IPS DF 19.7 (cell line): ENCODE results near the gene PRR19.

Experiments
- DNase-seq: peaks from one replicate; pipeline ENCODE4 v3.0.0-alpha.2; 2013; ENCODE audit warnings: low read depth, low spot score

Gene PRR19

DNA sequence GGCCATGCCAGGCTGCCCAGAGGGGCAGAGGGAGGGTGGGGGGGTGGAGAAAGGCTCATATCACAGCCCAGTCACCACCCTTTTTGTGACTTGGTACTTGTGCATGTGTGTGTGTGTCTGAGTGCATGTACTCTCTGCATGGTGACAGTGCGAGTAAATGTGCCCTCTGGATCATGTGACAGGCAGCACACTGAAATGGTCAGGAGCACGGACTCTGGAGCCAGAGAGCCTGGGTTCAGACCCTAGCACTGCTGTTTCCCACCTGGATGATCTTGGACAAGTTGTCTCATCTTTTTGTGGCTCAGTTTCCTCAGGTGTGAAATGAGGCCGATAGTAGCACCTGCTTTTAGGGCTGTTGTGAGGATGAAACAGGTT is 30.9 kb upstream of the PRR19 start:
- DNase-seq, result no peak

DNA sequence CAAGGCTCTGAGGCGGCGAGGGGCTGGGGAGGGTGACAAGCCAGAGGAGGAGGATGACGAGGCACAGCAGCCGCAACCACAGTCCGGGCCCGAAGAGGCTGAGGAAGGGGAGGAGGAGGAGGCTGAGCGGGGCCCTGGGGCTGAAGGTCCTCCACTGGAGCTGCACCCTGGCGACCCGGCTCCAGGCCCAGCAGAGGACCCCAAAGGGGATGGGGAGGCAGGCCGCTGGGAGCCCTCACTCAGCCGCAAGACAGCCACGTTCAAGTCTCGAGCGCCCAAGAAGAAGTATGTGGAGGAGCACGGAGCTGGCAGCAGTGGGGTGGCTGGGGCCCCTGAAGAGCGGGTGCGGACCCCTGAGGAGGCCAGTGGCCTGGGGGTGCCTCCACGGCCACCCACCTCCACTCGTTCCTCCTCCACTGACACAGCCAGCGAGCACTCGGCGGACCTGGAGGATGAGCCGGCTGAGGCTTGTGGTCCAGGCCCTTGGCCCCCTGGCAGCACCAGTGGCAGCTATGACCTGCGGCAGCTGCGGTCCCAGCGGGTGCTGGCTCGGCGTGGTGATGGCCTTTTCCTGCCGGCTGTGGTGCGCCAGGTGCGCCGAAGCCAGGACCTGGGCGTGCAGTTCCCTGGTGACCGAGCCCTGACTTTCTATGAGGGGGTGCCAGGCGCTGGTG is 29.9 kb upstream of the PRR19 start:
- no peak for DNase-seq

DNA sequence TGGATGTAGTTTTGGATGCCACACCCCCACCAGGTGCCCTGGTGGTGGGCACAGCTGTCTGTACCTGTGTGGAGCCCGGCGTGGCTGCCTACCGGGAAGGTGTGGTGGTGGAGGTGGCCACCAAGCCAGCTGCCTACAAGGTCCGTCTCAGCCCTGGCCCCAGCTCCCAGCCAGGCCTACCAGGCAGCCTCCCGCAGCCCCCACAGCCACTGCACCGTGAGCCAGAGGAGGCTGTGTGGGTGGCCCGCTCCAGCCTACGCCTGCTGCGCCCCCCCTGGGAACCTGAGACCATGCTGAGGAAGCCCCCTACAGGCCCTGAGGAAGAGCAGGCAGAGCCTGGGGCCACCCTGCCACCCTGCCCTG is 29.4 kb upstream of the PRR19 start:
- no peak for DNase-seq

DNA sequence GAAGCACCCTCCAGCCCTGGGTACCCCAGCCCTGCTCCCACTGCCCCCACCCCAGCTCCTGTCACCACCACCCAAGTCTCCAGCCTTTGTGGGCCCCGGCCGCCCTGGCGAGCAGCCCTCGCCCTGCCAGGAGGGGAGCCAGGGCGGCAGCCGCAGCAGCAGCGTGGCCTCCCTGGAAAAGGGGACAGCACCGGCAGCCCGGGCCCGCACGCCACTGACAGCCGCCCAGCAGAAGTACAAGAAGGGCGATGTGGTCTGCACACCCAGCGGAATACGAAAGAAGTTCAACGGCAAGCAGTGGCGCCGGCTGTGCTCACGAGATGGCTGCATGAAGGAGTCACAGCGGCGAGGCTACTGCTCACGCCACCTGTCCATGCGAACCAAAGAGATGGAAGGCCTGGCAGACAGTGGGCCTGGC is 28.9 kb upstream of the PRR19 start:
- no peak for DNase-seq

DNA sequence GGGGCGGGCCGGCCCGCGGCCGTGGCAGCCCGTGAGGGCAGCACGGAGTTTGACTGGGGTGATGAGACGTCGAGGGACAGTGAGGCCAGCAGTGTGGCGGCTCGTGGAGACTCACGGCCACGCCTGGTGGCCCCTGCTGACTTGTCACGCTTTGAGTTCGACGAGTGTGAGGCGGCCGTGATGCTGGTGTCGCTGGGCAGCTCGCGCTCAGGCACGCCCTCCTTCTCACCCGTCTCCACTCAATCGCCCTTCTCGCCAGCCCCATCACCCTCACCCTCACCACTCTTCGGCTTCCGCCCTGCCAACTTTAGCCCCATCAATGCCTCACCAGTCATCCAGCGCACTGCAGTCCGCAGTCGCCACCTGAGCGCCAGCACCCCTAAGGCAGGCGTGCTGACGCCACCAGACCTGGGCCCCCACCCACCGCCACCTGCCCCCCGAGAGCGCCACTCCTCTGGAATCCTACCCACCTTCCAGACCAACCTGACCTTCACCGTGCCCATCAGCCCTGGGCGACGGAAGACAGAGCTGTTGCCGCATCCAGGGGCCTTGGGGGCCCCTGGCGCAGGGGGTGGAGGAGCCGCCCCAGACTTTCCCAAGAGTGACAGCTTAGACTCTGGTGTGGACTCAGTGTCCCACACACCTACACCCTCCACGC is 28.4 kb upstream of the PRR19 start:
- DNase-seq, result no peak

DNA sequence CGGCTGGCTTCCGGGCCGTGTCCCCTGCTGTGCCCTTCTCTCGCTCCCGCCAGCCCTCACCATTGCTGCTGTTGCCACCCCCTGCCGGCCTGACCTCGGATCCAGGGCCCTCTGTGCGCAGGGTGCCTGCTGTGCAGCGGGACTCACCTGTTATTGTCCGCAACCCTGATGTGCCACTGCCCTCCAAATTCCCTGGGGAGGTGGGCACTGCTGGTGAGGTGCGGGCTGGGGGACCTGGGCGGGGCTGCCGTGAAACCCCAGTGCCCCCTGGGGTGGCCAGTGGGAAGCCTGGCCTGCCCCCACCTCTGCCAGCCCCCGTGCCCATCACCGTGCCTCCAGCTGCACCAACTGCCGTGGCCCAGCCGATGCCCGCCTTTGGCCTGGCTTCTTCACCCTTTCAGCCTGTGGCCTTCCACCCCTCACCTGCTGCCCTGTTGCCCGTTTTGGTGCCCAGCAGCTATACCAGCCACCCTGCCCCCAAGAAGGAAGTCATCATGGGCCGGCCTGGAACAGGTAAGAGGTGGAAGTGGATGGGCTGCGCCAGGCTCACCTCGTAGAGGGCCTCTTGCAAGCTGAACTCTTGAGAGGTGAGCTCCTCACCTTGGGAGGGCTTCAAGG is 27.8 kb upstream of the PRR19 start:
- DNase-seq, result no peak

DNA sequence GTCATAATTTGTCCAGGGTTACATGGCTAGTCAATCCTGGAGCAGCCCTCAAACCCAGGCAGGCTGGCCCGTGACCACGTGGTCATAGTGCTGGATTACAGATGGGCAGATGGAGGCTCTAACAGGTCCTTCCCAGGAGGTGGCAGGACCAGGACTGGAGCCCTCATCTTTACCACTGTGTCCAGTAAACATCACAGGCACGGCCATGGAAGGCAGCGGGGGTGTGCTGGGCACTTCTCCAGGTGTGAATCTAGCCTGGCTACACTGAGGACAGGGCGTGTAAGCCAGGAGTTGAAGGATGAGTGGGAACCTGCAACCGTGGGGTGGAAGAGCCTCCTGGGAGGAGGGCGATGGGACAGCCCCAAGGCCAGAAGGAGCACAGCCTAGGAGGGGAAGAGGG is 26.8 kb upstream of the PRR19 start:
- DNase-seq, result no peak

DNA sequence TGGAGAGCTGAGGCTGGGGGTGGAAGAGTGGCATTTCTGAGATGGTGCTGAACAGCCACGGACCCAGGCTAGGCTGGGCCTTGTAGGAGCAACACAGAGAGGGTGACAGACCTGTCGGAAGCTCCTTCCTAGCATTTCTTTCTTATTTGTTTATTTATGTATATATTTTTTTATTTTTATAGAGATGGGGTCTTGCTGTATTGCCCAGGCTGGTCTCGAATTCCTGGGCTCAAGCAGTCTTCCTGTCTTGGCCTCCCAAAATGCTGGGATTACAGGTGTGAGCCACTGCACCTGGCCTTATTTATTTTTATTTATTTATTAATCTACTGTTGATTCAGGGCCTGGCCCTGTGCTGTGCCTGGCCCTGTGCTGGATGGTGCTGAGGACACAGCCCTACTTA is 26.4 kb upstream of the PRR19 start:
- DNase-seq, result no peak

DNA sequence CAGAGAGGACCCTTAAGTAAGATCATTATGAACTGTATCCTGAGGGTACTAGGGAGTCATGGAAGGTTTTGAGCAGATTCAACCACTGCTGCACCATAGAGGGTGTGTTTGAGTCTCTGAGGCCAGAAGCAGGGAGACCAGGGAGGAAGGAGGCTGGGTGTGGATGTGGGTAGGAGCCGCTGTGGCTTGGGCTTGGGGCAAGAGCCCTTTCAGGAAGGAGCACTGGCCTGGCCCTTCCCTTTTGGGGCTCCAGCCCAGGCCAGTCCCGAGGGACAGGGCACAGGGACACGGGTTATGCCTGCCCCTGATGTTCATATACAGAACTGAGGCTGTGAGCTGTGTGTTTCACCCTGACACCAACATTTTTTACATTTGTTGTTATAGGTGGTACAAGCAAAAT is 25.6 kb upstream of the PRR19 start:
- no peak for DNase-seq

DNA sequence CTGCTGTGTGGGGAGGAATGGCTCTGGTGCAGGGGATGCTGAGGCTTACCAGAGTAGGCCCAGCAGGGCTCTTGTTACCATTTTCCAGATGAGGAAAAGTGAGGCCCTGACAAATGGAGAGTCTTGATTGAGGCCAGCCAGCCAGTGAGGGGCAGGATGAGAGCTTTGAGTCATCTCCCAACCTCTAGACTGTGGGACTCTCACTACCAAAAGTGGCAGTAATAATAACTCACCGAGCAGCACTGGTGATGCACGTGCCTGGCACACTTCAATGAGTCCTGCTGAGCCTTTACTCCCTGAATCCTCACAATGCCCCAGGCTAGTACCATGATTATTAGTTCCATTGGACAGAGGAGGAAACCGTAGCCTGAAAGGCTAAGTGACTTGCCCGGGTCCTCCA is 25.1 kb upstream of the PRR19 start:
- DNase-seq, result no peak

DNA sequence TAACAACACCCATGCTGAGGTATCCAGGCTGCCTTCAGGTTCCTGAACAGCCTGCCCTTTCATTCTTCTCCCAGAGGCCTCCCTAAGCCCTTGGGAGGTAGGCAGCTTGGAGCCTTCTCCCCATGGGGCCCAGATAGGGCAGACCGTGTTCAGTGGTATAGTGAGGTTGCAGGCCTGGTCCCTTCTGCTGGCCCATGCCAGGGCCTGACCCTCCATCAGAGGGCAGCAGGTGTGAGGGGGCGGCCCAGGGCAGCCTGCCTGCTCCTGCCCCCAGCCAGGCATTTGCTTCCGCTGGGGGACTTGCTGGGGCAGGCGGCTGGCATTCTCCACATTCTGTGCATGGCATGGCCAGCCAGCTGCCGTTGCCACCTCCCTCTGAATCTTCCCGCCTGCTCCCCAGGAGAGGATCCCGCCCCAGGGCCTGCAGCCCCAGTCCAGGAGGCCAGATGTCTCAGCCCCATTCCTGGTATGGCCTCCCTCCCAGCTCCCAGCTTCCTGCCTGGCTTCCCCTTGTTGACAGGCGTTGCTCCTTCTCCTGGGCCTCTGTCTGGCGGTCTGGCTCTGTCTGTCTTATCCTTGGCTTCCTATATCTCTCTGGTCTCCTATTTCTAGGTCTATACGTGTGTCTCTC is 24.0 kb upstream of the PRR19 start:
- no peak for DNase-seq

DNA sequence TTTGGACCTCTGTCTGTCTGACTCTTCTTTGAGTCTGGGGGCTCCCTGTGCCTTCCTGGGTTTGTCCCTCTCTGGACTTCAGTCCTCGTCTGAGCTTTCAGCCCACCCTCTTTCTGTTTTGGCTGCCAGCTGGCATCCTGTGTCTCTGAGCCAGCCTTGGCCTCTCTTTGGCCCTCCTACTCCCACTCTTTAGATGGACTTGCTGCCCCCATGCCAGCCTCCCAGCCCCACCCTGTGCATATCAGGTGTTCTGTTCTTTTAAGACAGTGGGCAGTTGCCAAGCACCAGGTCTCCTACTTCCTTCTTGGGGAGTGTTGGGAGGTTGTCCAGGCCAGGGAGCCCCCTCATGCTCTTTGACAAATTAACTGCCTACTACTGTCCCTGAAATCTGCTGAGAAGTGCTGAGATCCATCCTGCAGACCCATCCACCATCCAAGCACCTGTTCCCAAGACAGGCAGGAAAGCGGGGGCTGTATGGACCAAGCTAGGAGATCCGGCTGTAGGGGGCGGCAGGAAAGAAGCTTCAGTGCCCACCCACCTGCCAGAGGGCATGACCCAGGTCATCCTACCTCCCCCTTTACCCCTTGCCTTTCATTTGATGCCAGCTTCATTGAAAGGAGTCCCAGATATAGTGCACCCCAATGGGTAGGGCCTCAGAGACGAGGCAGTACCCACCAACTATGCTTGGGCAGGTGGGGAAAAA is 23.3 kb upstream of the PRR19 start:
- DNase-seq, result no peak

DNA sequence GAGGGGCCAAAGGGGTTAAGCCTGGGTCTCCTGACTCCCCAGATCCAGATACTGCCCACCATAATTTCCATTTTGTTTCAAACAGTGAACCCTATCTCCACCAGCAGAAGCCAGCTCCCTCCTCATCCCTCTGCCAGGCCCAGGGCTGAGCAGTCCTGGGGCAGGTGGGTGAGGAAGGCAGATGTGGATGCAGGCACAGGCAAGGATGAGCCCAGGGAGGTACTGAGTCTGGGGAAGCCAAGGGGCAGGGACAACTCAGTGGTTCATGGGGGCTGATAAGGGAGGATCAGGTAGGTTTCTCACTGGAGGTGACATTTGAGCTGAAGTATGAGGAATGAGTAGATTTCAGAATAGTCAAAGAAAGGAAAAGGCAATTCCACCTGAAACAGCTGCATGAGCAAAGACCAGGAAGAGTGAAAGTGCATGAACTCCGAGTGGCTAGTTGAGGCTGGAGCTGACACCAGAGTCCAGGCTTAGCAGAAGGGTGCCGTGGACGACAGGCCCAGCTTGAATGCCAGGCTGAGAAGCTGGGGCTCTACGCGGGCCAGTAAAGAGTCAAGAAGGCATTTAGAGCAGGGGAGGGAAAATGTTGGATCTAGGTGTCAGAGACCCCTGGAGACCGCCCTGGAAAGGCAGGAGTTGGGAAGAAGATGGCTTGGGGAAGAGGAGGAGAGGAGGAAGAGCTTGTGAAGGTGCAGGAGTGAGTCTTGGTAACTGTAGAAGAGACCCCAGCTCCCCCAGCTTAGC is 22.6 kb upstream of the PRR19 start:
- no peak for DNase-seq

DNA sequence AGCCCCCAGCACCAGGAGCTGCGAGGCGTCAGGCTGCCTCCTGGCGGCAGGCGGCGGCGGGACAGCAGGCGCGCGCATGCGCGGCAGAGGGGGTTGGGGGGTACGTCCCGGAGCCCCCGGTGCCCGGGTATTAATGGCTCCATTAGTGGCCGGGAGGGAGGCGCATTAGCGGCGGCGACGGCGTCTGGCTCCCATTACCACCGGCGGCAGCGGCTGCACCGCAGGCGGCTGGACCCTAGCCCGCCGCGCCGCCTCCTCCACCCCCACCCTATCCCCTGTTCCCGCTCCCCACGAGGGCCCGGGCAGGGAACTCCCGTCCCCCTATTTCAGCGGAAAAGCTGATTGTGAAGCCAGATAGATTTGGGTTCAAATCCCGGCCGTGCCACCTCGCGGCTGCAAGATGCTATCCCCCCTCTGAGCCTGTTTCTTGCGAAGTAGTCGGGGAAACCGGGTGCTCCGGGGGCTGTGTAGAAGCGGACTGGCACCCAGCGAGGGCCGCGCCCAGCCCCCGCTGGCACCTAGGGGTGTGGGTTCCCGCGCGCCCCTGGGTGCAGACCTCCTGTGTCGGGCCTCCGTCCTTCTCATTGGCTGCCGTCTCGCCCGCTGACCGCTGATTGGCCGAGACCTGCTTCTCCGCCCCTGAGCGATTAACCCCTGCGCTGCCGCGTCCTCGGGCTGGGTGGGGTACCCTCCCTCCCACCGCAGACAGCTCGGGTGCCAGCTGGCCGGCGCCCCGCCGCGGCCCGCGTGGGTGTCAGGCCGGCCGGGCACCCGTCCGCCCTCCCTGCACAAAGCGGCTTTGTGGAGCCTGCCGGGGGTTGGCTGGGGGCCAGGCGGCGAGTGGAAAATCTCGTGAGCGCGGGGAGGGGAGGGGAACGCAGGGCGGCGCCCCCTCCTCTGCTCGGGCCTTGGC is 21.8 kb upstream of the PRR19 start:
- no peak for DNase-seq

DNA sequence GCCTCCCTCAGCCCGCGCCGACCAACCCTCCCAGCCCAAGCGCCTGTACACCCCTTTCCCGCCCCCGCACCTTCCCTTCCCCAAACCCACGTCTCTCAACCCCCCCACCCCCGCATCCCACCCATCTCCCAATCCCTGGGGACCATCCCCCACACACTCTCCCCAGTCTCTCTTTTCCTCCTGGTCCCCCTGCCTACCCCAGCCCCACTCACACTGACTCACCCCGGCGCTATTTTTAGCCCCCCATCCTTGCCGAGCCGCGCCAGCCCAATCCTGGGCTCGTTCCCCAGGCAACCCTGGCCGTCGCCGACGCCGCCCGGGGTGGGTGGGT is 21.2 kb upstream of the PRR19 start:
- no peak for DNase-seq

DNA sequence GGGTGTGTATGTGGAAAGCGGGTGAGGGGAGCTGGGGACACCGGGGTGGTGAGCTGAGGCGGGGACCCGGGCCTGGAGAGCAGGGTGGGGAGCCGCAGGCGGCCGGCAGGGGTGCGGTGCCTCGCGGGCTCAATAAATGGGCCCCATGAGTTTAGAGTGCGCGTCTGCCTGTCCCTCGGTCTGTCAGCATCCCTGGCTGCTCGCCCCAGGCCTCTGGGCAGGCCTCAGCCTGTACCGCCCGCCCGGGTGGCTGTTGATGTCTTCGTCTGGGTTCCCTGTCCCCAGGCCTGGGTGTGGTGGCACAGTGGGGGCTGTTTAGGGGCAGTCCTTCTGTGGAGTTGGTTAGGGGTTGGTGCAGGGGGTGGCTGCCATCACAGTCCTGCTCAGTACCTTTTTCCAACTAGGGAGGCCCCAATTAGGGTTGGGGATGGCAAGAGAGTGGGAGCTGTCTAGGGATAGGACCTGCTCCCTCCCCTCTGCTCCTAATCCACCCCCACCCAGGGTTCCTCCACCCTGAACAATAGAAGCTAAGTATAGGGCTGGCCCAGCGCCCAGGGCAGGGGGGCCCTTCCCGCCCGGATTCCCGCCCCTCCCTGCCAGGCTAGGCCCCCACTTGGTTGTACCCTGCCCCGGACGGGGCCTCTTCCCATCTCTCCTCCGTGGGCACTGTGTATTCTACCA is 20.6 kb upstream of the PRR19 start:
- DNase-seq, result no peak

DNA sequence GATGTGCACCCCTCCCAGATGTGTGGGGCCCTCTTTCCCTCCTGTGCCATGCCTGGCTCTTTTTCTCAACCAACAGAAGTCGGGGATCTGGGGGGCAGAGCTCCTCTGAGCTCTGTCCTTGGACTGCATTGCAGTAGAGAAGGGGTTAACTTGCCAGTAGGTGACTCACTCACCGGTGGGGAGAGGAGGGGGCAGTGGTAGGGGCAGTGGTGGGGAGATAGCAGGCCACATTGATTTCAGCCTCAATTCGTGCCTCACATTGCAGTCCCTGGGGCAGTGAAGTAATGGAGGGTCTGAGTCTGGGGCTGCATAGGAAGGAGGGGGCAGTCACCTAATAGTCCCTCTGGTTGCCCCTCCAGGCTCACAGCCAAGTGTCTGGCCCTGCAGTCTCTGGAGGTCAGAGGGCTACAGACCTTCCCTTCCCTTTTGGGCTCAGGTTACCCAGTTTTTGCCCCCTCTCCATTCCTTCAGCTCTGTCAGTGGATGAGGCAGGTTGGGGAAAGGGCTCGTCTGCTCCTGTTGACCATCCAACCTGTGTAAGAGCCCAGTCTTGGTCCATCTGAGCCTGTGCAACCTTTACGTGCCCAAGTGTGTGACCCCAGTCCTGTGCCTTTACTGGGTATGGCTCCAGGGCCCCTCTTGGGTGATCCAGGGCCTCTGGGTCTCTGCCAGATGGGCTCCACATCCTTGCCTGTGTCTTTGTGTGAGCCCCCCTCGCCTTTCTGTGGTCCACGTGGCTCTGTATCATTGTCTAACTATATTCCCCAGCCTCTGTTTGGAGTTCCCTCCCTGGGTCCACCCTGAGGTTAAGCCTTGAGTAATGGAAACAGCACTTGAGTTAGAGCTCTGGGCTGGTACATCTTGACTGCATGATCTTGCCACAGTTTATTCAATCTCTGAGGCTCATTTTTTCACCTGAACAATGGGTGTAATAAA is 19.8 kb upstream of the PRR19 start:
- DNase-seq, result no peak

DNA sequence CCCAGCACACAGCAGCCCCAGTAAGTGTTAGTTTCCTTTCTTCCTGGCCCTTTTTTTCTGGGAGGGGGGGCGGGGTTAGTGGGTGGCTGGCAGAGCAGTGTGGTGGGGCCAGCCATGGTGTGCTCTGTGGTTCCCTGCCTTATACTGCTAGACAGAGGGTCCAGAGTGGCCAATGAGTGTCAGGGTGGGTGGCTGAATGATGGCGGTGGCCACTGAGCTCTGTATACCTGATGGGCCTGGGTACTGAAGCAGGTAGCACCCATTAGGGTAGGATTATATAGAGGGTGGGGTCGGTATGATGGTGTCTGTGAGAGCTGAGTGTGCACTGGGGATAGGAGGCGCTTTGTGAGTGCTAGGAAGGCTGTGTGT is 19.1 kb upstream of the PRR19 start:
- no peak for DNase-seq
